Trophoblast cell (in vitro differentiated cells and primary cell): ENCODE measurements around the gene CRYM.

Experiments used
- DNase-seq, 2 donors: peaks; one replicate each; pipeline ENCODE4 v3.0.0-alpha.2; 2016
- H2AFZ ChIP-seq: 2 replicates; pipeline ENCODE4 v1.6.1; 2013; ENCODE audit warnings: low read length, moderate library complexity, mild to moderate bottlenecking; ENCODE audit not compliant: insufficient read depth, poor library complexity
- H2AK5ac ChIP-seq: 2 replicates; pipeline ENCODE4 v1.6.1; 2013; ENCODE audit warnings: mild to moderate bottlenecking, low read length
- H2BK120ac ChIP-seq: 2 replicates; pipeline ENCODE4 v1.6.1; 2013; ENCODE audit warnings: low read length, mild to moderate bottlenecking, moderate library complexity; ENCODE audit not compliant: insufficient read depth, poor library complexity
- H2BK12ac ChIP-seq: 2 replicates; pipeline ENCODE4 v1.6.1; 2013; ENCODE audit warnings: mild to moderate bottlenecking, low read length, moderate library complexity
- H2BK5ac ChIP-seq: 2 replicates; pipeline ENCODE4 v1.6.1; 2013; ENCODE audit warnings: low read length, low read depth, moderate library complexity, mild to moderate bottlenecking; ENCODE audit not compliant: poor library complexity
- H3K14ac ChIP-seq: 2 replicates; pipeline ENCODE4 v1.6.1; 2013; ENCODE audit warnings: mild to moderate bottlenecking, low read length
- H3K18ac ChIP-seq: 2 replicates; pipeline ENCODE4 v1.6.1; 2013; ENCODE audit warnings: mild to moderate bottlenecking, low read length
- H3K23ac ChIP-seq: 2 replicates; pipeline ENCODE4 v1.6.1; 2013; ENCODE audit warnings: low read length
- H3K27ac ChIP-seq: 2 replicates; pipeline ENCODE4 v1.5.1; 2013; ENCODE audit warnings: low read depth, mild to moderate bottlenecking, inconsistent platforms, low read length, moderate library complexity
- H3K27me3 ChIP-seq: 2 replicates; pipeline ENCODE4 v1.6.1; 2013; ENCODE audit warnings: inconsistent platforms, mild to moderate bottlenecking, low read length, moderate library complexity; ENCODE audit not compliant: insufficient read depth
- H3K36me3 ChIP-seq, 2 experiments: 1 replicate in 1 of 2; 2 replicates in 1 of 2; pipeline ENCODE4 v1.6.1; 2013; ENCODE audit warnings: low read length in 2 of 2, mild to moderate bottlenecking in 2 of 2, moderate library complexity in 1 of 2; ENCODE audit not compliant: insufficient read depth in 2 of 2, control insufficient read depth in 1 of 2
- H3K4ac ChIP-seq: 2 replicates; pipeline ENCODE4 v1.6.1; 2013; ENCODE audit warnings: low read depth, mild to moderate bottlenecking, low read length, moderate library complexity
- H3K4me1 ChIP-seq, 2 experiments: 1 replicate in 1 of 2; 2 replicates in 1 of 2; pipeline ENCODE4 v1.6.1; 2013; ENCODE audit warnings: low read length in 2 of 2, mild to moderate bottlenecking in 2 of 2, moderate library complexity in 1 of 2; ENCODE audit not compliant: insufficient read depth in 2 of 2, control insufficient read depth in 1 of 2
- H3K4me2 ChIP-seq: 2 replicates; pipeline ENCODE4 v1.6.1; 2013; ENCODE audit warnings: inconsistent platforms, mild to moderate bottlenecking, low read length, moderate library complexity
- H3K4me3 ChIP-seq: 2 replicates; pipeline ENCODE4 v1.5.1; 2013; ENCODE audit warnings: mild to moderate bottlenecking, low read depth, low read length, inconsistent platforms
- H3K79me1 ChIP-seq: one replicate; pipeline ENCODE4 v1.6.1; 2013; ENCODE audit warnings: low read length
- H3K79me2 ChIP-seq: 2 replicates; pipeline ENCODE4 v1.6.1; 2013; ENCODE audit warnings: low read length, mild to moderate bottlenecking; ENCODE audit not compliant: control insufficient read depth, insufficient read depth, poor library complexity
- H3K9ac ChIP-seq: 2 replicates; pipeline ENCODE4 v1.6.1; 2013; ENCODE audit warnings: mild to moderate bottlenecking, low read length
- H3K9me3 ChIP-seq: 2 replicates; pipeline ENCODE4 v1.6.1; 2013; ENCODE audit warnings: low read depth, mild to moderate bottlenecking, control low read depth, inconsistent platforms, low read length; ENCODE audit not compliant: insufficient read depth
- H4K12ac ChIP-seq: 2 replicates; pipeline ENCODE4 v1.6.1; 2013; ENCODE audit warnings: low read depth, mild to moderate bottlenecking, low read length, moderate library complexity
- H4K8ac ChIP-seq: 2 replicates; pipeline ENCODE4 v1.6.1; 2013; ENCODE audit warnings: low read depth, mild to moderate bottlenecking, low read length, moderate library complexity
- H4K91ac ChIP-seq: one replicate; pipeline ENCODE4 v1.6.1; 2013; ENCODE audit warnings: low read depth, mild to moderate bottlenecking, low read length, moderate library complexity
- WGBS: extraction: QIAGEN DNeasy Blood & Tissue Kit; methylation state at CpG from one replicate; pipeline ENCODE4 v1.1.7; 2013; ENCODE audit warnings: missing lambda C conversion rate; ENCODE audit not compliant: insufficient read length, insufficient coverage; ENCODE audit errors: extremely low coverage; 5-methylcytosine and 5-hydroxymethylcytosine counted together

The CRYM gene

DNA sequence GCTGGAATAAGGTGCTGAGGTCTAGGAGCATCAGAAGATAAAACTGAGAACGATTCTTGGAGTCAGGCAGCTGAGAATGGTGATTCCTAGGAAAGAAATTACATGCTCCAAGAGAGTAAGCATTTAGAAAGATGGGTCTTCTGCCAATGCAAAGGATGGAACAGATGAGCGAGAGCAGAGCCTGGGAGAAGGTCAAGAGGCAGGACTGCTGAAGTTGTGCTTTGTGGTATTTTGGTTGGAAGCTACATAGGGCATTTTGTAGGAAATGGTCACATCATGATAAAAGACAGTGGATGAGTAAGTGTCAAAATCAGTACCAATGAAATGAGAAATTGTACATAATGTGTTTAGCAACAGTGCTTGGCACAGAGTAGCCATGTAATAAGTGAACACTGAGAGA is 1.4 kb upstream of the CRYM start:
- no peak overlapping the region for H4K91ac ChIP-seq
- H3K27ac ChIP-seq, result no peak overlapping the region
- no peak overlapping the region for H3K18ac ChIP-seq
- no peak overlapping the region for H2AFZ ChIP-seq
- H3K4me3 ChIP-seq, result no peak overlapping the region
- DNase-seq, result no peak
- H2BK120ac ChIP-seq, result no peak overlapping the region
- no peaks in the 10 kb centered on the region for H3K36me3 ChIP-seq
- H3K4me2 ChIP-seq, result no peak overlapping the region
- no peak overlapping the region for H4K8ac ChIP-seq
- H3K23ac ChIP-seq, result no peak overlapping the region
- H3K79me2 ChIP-seq, result peaks cover 2% of the 10 kb centered on the region
- H4K12ac ChIP-seq, result no peak overlapping the region
- H3K14ac ChIP-seq, result no peak overlapping the region
- H2BK12ac ChIP-seq, result no peak overlapping the region
- no peaks in the 10 kb centered on the region for H3K27me3 ChIP-seq
- H2AK5ac ChIP-seq, result no peak overlapping the region
- no peak overlapping the region for H3K9ac ChIP-seq
- WGBS, result no CpG with 5 or more reads among the region's 2 CpGs
- H3K4me1 ChIP-seq, result peaks cover 3 to 4% of the 10 kb centered on the region in 2 experiments
- peaks cover 1% of the 10 kb centered on the region for H3K9me3 ChIP-seq
- H3K79me1 ChIP-seq, result peaks cover 2% of the 10 kb centered on the region
- no peak overlapping the region for H2BK5ac ChIP-seq
- no peak overlapping the region for H3K4ac ChIP-seq

DNA sequence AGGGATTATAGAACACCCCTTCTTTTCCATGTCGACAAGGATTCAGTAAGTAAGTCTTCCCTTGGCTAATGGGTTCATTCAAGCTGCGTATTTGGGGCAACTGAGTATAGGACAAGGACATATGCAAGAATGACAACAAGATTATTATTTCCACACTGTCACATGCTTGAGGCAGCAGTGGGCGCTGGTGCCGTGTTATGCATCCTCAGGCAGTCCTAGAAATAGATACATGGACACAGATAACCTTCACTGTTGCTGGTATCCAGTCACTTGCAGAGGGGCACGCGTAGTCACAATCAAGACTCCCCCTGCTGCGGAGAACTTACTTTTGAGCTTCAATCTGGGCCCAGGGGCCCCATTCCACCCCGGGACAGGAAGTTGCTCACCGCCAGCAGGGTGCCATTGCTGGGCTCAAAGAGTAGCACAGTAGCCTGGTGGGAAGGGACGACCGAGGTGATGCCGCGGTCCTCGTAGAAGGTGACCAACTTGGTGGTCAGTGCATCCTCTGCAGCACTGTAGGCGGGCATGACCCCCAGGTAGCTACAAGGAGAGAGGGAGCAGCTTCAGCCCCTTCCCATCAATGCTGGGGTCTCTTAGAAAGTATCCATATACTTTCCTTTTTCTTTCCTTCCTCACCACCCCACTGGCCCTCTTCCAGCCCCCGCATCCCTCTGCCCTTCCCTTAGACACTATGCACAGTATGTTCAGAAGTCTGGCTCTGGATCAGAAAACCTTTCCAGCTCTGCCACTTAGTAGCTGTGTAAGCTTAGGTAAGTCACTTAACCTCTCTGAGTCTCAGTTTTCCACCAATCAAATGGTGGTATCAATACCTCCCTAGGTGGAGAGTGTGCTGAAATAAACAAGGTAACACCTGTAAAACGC is 804 bp downstream of the CRYM start:
- Histone ChIP-seq H3K9ac (no peak overlapping the region), H4K8ac (no peak overlapping the region), H3K4me2 (peak overlapping the region; percentile 77), H3K23ac (no peak overlapping the region), H3K4me3 (no peak overlapping the region), H3K18ac (no peak overlapping the region), H2BK5ac (no peak overlapping the region), H3K27me3 (no peaks in the 10 kb centered on the region), H4K91ac (no peak overlapping the region), H2AFZ (no peak overlapping the region), H3K79me2 (no peaks in the 10 kb centered on the region), H3K36me3 (no peaks in the 10 kb centered on the region), H3K27ac (no peak overlapping the region), H2BK120ac (no peak overlapping the region), H3K14ac (no peak overlapping the region), H3K9me3 (peaks cover 2% of the 10 kb centered on the region), H2AK5ac (no peak overlapping the region), H3K79me1 (no peaks in the 10 kb centered on the region), H2BK12ac (no peak overlapping the region), H4K12ac (no peak overlapping the region), H3K4me1 (peaks cover 3 to 4% of the 10 kb centered on the region in 2 experiments), H3K4ac (no peak overlapping the region)
- DNase-seq, result no peak
- WGBS, result no CpG with 5 or more reads among the region's 17 CpGs

DNA sequence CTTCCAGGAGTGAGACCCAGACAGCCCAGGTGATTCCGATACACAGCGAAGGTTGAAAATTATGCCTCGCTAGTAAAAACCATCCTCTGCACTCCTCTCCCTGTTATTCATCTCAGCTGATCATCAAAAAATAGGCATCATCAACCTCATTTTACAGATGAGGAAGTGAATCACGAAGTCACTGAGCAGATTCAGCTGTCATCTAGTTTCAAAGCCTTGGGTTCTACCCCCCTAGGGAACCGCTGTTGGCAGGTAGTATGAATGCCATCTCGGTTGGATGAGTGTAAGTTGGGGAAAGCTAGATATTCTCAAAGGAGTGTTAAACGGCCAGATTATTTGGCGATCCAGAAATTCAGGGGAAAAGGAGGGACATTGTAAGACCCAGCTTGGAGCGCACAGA is 2.0 kb downstream of the CRYM start:
- Histone ChIP-seq H2BK5ac (no peak overlapping the region), H3K4me1 (peaks cover 3 to 4% of the 10 kb centered on the region in 2 experiments), H3K4ac (no peak overlapping the region), H3K9ac (no peak overlapping the region), H4K12ac (no peak overlapping the region), H2BK12ac (no peak overlapping the region), H2AFZ (no peak overlapping the region), H3K14ac (no peak overlapping the region), H4K8ac (no peak overlapping the region), H3K79me2 (no peaks in the 10 kb centered on the region), H3K27ac (no peak overlapping the region), H3K23ac (no peak overlapping the region), H3K4me3 (no peak overlapping the region), H2BK120ac (no peak overlapping the region), H3K27me3 (no peaks in the 10 kb centered on the region), H4K91ac (no peak overlapping the region), H3K4me2 (no peak overlapping the region), H3K36me3 (no peaks in the 10 kb centered on the region), H3K79me1 (no peaks in the 10 kb centered on the region), H2AK5ac (no peak overlapping the region), H3K9me3 (peaks cover 3% of the 10 kb centered on the region), H3K18ac (no peak overlapping the region)
- DNase-seq, result no peak
- no CpG with 5 or more reads among the region's 9 CpGs for WGBS

DNA sequence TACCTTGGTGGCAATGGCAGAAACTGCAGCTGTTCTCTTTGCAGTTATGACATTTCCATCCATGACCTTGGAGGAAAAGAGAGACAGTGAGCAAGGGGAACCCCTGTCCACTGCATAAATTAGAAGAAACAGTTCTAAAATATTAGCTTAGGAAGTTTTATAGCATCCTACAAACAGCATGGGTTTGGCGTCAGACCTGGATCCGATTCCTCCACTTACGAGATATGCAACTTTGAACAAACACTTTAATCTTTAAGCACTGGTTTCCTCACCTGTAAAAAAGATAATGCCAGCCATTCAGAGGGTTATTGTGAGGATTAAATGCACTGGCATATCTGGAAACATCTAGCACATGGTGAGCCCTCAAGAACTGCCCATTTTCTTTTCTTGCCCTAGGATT is 2.6 kb downstream of the CRYM start:
- WGBS, result no CpG with 5 or more reads among the region's 3 CpGs

More for the DNA sequence above, 2.6 kb downstream of the CRYM start:
- H3K4ac ChIP-seq, result no peak overlapping the region
- H4K8ac ChIP-seq, result no peak overlapping the region
- peaks cover 3% of the 10 kb centered on the region for H3K9me3 ChIP-seq
- H2BK5ac ChIP-seq, result no peak overlapping the region
- H3K4me2 ChIP-seq, result no peak overlapping the region
- no peak for DNase-seq
- no peak overlapping the region for H3K18ac ChIP-seq
- no peaks in the 10 kb centered on the region for H3K79me2 ChIP-seq
- no peak overlapping the region for H4K91ac ChIP-seq
- H3K79me1 ChIP-seq, result no peaks in the 10 kb centered on the region
- no peak overlapping the region for H3K4me3 ChIP-seq
- H3K9ac ChIP-seq, result no peak overlapping the region
- no peaks in the 10 kb centered on the region for H3K27me3 ChIP-seq
- no peak overlapping the region for H2AFZ ChIP-seq
- H3K27ac ChIP-seq, result no peak overlapping the region
- no peak overlapping the region for H2BK120ac ChIP-seq
- H3K14ac ChIP-seq, result no peak overlapping the region
- H3K23ac ChIP-seq, result no peak overlapping the region
- H4K12ac ChIP-seq, result no peak overlapping the region
- no peaks in the 10 kb centered on the region for H3K36me3 ChIP-seq
- no peak overlapping the region for H2AK5ac ChIP-seq
- H2BK12ac ChIP-seq, result no peak overlapping the region
- H3K4me1 ChIP-seq, result peaks cover 3 to 4% of the 10 kb centered on the region in 2 experiments
